Stromal cell of bone marrow (primary cell): ENCODE results near the gene PTPRF.
A peak's percentile ranks its signal among the peaks of the same experiment; 100 is the strongest.
"Not testable (repeated sequence)": the region's sequence is repeated elsewhere in the genome, so short reads cannot be mapped to it uniquely, and the experiment has no call there.

Experiments used
- DNase-seq: peaks from one replicate; pipeline ENCODE4 v3.0.0-alpha.2; 2012; ENCODE audit warnings: low read depth

PTPRF gene

DNA sequence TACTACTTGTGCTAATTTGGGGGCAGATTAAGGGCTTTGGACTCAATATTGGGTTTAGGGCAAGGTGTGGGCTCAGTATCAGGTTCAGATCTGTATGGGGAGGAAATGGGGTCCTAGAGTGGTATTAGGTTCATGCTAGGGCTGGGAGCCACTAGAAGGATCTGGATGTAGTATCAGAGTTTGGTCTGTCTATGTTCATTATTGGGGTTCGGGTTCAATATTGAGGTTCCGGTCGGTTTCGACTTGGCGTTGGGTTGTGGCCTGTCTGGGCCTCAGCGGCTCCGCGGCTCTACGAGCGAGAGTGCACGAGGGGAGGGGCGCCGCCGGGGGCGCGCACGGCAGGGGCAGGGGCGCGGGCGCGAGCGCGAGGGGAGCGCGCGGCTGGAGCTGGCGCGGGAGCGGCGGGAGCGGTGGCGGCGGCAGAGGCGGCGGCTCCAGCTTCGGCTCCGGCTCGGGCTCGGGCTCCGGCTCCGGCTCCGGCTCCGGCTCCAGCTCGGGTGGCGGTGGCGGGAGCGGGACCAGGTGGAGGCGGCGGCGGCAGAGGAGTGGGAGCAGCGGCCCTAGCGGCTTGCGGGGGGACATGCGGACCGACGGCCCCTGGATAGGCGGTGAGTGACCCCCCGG, at the start of gene PTPRF:
Gene PTPRF, plus strand, starts transcription at position 401 of the 624 bp plus-strand sequence. CDS start 14,193 bp downstream, outside the sequence.
- DNase-seq = no peak

GRCh38 chr1:43481491-43481890, 49.2 kb upstream of the PTPRF start:
- no peak for DNase-seq

GRCh38 chr1:43482215-43482614, 48.5 kb upstream of the PTPRF start:
- no peak for DNase-seq

GRCh38 chr1:43484367-43484766, 46.3 kb upstream of the PTPRF start:
- no peak for DNase-seq

DNA sequence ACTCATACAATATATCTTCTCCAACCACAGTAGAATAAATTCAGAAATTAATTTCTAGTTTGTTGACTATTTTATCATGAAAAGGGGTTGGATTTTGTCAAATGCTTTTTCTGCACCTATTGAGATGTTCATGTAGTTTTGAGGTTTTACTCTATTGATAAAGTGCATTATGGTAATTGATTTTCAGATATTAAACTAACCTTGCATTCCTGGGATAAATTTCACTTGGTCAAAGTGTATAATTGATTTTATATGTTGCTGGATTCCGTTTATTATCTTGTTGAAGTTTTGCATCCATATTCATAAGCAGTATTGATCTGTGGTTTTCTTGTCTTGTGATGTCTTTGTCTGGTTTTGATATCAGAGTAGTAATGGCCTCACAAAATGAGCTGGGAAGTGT, 42.5 kb upstream of the PTPRF start:
- DNase-seq = no peak

DNA sequence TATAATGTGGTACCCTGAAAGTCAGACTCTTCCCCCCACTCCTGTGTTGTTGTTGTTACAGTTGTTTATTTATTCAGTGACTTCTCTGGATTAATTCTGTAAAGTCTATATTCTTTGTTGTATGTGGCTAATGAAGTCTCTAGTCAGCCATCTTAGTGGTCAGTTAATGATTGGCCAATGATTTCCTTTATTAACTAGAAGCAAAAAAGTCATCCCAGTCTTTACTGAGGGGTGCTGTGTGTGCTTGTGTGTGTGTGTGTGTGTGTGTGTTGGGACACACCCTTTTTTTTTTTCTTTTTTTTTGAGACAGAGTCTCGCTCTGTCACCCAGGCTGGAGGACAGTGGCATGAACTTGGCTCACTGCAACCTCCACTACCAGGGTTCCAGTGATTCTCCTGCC, 39.6 kb upstream of the PTPRF start:
- no peak for DNase-seq

- DNase-seq = peak; percentile 4
Measured at GRCh38 chr1:43492826-43493225, 37.9 kb upstream of the PTPRF start.

DNA sequence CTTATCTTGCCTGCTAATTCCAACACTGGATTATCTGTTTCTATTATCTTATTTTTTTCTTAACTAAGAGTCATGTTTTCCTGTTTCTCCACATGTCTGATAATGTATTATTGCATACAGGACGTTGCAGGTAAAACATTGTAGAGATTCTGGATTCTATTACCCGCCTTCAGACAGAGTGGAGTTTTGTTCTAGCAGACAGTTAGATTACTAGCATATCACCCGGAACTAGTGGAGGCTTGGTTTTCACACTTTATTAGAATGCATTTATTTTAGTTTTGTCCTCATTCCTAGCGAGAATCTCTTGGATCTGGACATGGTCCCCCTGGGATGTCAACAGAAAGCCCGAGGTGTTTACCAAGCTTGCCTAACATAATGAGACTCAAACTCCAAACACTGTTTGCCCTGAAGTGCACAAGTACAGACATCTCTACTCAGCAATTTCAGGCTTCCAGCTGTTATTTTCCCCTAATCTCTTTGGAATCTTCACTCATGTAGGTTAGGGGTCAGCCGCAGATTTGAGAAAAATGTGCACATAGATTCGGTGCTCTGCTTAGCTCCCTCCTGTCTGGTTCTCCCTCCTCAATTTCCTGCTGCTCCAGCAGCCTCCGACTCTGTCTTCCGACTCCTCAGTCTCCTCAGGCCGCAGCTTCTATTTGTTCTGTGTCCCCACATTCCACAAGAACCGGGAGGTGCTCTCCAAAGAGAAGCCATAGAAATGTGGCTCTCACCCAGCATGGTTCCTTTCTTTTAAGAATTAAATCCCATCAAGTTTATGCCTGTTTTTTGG, 36.8 kb upstream of the PTPRF start:
- no peak for DNase-seq

- DNase-seq = no peak
Measured at GRCh38 chr1:43495204-43495603, 35.5 kb upstream of the PTPRF start.

- DNase-seq = no peak
Measured at GRCh38 chr1:43499898-43500297, 30.8 kb upstream of the PTPRF start.

GRCh38 chr1:43501806-43502205, 28.9 kb upstream of the PTPRF start:
- DNase-seq = not testable (repeated sequence)

- DNase-seq = no peak
Measured at GRCh38 chr1:43503534-43503933, 27.1 kb upstream of the PTPRF start.

DNA sequence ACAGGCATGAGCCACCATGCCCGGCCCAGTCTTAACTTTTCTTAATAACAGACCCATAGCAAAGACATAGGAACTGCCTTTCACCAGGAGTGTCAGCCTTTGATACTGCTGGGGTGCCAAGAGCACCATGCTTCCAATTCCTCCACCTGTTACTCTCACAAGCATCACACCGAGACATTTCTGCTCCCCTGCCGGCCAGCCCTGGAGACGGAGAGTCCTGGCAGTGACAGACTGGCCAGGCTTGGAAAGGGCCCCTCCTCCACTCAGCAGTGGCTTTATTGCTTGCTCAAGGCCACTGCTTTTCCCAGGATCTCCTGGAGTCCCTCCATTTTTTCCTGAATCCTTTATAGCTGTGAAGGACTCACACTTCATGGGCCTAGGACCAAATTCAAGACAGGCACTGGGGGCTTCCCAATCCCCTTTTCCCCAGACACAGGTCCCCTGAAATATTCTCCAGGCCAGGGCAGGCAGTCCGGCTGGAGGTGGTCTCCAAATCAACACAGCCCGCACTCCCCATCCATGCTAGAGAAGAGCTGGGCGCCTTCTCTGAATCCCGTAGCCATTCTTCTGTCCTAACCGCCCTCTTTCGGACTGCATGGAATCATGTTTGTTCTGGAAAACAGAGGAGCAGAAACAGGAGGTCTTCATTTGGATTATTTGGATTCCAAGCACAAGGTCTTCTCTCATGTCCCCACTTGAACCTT, 25.5 kb upstream of the PTPRF start:
- DNase-seq = no peak

- no peak for DNase-seq
Measured at GRCh38 chr1:43506233-43506632, 24.4 kb upstream of the PTPRF start.

DNA sequence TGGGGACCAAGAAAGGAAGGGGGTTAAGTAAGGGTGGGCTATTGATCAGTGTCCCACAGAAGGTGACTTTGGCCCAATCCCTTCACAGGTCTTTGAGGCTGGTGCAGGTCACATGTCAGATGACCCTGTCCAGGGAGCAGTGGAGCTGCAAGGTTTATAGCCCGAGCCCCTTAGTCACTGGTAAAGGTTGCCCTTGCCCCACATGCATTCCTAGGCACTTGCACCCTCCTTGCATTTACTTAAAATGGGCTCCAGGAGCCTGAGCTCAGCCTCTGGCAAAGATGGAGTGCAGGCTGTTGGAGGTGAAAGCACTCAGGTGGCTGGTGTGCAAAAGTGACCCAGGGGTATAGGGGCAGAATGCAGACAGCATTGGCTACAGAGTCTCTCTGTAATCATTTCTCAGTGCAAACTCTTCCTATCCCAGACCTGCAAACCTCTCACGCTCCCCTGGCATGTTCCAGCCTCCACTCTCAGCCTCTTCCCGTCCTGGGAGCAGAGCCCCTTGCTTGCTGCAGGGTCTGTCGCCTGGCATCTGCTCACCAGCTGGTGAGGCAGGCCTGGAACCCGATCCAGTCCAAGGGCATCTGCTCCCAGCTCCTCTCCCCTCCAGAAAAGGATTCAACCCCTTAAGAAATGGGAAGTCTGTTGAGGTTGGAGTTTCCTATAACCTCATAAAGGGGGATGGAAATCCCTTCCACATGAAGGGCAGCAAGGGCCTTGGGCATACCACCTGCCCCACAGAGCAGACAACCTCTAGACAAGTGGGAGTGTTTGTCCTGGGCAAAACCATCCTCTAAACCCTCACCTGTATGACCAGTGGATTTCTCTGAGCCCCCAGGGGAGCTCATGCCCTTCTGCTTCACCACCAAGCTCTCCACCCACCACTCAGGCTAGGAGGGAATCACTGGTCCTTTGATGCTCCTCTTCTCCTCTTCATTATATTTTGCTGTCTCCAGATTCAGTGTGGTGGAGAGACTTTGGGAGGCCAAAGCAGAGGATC, 23.1 kb upstream of the PTPRF start:
- DNase-seq = no peak

DNA sequence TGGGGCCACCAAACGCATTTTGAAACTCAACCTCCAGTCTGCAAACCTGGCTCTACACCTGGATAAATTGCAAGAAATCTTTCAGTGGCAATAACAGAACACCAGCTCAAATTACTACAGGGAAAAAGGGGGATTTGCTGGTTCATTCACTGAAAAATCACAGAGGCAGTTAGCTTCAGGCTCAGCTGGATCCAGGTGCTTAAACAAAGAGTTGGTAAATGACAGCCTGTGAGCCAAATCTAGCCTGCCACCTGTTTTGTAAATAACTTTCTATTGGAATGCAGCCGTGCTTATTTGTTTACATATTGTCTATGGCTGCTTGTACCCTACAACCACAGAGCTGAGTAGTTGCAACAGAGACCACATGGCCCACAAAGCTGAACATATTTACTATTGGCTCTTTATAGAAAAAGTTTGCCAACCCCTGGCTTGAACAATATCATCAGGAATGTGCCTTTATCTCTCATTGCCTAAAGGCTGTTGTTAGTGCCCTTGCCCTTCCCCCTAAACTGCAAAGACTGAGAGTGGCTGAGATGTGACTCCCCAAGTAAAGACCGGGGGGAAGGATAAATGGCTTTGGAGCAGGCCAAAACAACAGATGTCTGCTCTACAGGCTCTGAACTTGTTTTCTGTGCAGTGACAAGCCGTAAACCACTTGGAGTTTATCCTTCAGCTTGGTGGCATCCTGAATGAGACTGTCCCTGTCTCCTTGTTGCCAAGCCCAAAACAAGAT, 21.5 kb upstream of the PTPRF start:
- DNase-seq = no peak

DNA sequence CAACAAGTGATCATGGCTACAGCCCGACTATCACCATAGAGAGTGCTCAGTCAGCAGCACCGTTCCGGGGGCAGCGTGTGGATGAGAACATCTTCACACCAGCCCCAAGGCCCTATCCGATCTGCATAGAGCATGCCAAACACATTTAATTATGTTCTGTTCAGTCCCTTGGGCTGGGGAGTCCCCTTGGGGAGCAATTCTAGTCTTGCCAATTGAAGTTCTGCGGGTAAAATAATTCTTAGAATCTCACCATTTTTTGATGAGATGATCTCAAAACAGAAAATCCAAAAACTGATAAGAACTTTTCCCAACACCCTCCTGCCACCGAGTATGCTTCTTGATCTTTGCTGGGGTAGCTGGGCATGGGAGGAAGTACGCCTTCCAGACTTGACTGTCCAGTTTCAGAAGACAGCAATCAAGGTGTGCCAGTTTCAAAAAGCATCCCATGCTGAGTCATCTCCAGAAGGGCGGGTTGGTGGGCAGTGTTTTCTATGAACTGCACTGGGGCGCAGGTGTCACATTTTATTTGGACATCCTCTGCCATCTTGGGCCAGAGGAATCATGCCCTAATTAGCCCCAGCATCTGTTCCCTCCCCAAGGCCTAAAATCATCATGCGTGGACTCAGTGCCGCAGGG, 20.8 kb upstream of the PTPRF start:
- DNase-seq = no peak

DNA sequence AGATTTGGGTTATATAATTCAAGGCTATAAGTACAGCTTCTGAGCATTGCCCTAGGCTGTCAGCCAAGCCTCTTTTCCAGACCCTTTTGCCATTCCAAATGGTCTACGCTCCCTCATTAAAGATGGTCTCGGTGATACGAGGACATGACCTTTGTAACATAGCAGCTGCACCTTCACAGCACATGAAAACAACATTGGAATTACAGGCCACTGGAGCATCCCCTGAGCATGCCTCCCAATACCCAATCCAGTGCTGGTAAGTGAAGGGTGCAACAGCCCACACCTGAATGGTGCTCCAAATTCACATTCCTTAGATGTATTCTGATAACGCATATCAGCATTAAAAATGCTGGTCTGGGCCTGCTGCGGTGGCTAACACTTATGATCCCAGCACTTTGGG, 20.1 kb upstream of the PTPRF start:
- DNase-seq = no peak

DNA sequence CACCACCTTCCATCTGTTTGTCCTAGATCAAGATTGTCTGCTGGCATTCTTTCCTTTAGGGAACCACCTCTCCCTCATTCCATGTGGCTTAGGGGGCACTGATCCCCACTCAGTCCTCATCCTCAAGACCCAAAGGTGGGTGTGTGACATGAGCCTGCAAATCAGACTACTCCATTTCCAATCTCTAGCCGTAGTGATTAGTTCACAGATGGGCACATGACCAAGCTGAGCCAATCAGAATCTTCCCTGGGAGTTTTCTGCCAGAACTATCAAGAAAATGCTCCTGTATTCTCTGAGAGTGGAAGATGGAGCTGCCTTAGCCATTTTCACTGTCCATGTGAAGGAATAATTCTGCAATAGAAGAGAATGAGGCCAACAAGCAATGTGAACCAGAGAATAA, 19.3 kb upstream of the PTPRF start:
- no peak for DNase-seq

- no peak for DNase-seq
Measured at GRCh38 chr1:43512133-43512532, 18.6 kb upstream of the PTPRF start.

DNA sequence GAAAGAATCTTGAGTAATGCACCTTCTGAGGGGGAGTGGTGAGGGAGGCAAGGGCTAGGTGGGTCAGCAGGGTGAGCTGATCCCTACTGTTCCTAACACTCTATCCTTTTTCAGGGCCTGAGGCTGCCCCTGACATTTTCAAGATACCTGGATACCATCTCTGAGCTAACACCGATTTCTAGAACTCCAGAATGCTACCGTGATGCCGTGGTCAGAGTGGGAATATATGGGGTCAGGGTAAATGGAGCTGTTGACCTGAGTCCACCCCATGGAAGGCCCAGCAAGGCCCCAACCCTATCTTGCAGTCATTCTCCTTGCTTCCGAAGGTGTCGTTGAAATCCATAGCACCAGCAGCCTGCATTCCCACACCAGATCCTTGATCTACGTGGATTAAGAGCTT, 18.0 kb upstream of the PTPRF start:
- no peak for DNase-seq
